HCT116 (cell line): ENCODE data around the gene FGGY.

Experiments
- FOSL1 ChIP-seq: IDR thresholded peaks from 2 replicates; pipeline ENCODE4 v1.6.1; 2012; ENCODE audit warnings: low read depth
- POLR2A ChIP-seq: IDR thresholded peaks from 2 replicates; pipeline ENCODE4 v1.7.0; 2011; ENCODE audit warnings: borderline replicate concordance; ENCODE audit not compliant: insufficient read depth, insufficient read length; ENCODE audit errors: extremely low read depth
- ZFX ChIP-seq: fragments of 450-650 bp; IDR thresholded peaks from 2 replicates; pipeline ENCODE4 v1.6.1; 2017
- TF ChIP-seq, protein P1 (sequence below), 3 experiments: fragments of 200-600 bp in 1 of 3; sonication (generic) in 1 of 3; IDR thresholded peaks in 2 of 3; conservative IDR thresholded peaks in 1 of 3; 2 replicates each; pipeline ENCODE4 v1.5.1; 2012 to 2017; ENCODE audit warnings: low read depth in 2 of 3, low read length in 2 of 3, antibody characterized with exemption in 1 of 3, borderline replicate concordance in 1 of 3, control low read depth in 1 of 3, mild to moderate bottlenecking in 1 of 3, mixed read lengths in 1 of 3, mixed run types in 1 of 3, moderate library complexity in 1 of 3; ENCODE audit not compliant: insufficient read depth in 1 of 3
- TF ChIP-seq, protein P2 (sequence below): IDR thresholded peaks from 2 replicates; pipeline ENCODE4 v1.6.1; 2012; ENCODE audit warnings: low read depth
- TF ChIP-seq, protein P3 (sequence below): IDR thresholded peaks from 2 replicates; pipeline ENCODE4 v1.6.1; 2011; ENCODE audit warnings: mild to moderate bottlenecking, low read length, moderate library complexity; ENCODE audit not compliant: insufficient replicate concordance; ENCODE audit errors: extremely low read depth

DNA sequence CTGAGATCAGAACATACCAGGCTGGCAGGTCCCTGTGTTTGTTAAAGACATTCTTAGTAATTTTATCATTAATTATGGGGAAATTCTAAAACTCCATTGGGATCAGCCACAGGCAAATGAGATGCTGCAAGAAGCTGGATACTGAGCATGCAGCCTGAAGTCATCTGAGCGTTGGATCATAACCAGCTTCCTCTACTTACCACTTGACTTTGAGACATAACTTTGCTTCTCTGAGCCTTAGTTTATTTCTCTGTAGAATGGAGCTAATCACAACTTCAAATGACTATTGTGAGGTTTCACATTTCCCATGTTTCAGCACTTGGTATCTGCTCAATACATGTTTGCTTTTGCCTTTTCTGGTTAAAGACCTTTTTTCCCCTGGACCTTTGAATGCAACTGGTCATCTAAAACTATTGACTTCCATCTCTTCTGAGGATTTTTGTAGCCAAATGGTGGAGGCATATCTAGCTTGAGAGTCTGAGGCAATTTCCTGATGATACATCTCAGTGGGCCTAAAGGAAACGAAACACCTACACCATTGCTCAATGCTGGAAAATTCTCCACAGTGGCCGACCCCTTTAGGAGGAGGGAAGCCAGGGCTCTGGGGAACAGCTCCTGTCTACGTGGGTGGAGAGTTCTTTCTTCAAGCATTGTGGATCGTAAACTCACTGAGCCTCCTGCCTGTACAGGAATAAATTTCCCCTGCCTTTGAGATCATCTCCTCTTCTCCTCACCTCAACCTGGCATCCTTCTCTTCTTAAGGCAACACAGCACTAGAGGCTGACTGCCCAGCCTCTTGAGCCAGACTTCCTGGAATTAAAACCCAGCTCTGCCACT, 408.8 kb downstream of the FGGY start:
- TF ChIP-seq, protein P1, sequence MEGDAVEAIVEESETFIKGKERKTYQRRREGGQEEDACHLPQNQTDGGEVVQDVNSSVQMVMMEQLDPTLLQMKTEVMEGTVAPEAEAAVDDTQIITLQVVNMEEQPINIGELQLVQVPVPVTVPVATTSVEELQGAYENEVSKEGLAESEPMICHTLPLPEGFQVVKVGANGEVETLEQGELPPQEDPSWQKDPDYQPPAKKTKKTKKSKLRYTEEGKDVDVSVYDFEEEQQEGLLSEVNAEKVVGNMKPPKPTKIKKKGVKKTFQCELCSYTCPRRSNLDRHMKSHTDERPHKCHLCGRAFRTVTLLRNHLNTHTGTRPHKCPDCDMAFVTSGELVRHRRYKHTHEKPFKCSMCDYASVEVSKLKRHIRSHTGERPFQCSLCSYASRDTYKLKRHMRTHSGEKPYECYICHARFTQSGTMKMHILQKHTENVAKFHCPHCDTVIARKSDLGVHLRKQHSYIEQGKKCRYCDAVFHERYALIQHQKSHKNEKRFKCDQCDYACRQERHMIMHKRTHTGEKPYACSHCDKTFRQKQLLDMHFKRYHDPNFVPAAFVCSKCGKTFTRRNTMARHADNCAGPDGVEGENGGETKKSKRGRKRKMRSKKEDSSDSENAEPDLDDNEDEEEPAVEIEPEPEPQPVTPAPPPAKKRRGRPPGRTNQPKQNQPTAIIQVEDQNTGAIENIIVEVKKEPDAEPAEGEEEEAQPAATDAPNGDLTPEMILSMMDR (IDR thresholded peaks at IDR 0.05 in 2 of 3, conservative IDR thresholded peaks at IDR 0.05 in 1 of 3; ENCODE audit: borderline replicate concordance in 1 of 3, insufficient read depth in 1 of 3, low read depth in 2 of 3, low read length in 2 of 3): no peak
- TF ChIP-seq, protein P2, sequence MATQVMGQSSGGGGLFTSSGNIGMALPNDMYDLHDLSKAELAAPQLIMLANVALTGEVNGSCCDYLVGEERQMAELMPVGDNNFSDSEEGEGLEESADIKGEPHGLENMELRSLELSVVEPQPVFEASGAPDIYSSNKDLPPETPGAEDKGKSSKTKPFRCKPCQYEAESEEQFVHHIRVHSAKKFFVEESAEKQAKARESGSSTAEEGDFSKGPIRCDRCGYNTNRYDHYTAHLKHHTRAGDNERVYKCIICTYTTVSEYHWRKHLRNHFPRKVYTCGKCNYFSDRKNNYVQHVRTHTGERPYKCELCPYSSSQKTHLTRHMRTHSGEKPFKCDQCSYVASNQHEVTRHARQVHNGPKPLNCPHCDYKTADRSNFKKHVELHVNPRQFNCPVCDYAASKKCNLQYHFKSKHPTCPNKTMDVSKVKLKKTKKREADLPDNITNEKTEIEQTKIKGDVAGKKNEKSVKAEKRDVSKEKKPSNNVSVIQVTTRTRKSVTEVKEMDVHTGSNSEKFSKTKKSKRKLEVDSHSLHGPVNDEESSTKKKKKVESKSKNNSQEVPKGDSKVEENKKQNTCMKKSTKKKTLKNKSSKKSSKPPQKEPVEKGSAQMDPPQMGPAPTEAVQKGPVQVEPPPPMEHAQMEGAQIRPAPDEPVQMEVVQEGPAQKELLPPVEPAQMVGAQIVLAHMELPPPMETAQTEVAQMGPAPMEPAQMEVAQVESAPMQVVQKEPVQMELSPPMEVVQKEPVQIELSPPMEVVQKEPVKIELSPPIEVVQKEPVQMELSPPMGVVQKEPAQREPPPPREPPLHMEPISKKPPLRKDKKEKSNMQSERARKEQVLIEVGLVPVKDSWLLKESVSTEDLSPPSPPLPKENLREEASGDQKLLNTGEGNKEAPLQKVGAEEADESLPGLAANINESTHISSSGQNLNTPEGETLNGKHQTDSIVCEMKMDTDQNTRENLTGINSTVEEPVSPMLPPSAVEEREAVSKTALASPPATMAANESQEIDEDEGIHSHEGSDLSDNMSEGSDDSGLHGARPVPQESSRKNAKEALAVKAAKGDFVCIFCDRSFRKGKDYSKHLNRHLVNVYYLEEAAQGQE: no peak
- TF ChIP-seq, protein P3, sequence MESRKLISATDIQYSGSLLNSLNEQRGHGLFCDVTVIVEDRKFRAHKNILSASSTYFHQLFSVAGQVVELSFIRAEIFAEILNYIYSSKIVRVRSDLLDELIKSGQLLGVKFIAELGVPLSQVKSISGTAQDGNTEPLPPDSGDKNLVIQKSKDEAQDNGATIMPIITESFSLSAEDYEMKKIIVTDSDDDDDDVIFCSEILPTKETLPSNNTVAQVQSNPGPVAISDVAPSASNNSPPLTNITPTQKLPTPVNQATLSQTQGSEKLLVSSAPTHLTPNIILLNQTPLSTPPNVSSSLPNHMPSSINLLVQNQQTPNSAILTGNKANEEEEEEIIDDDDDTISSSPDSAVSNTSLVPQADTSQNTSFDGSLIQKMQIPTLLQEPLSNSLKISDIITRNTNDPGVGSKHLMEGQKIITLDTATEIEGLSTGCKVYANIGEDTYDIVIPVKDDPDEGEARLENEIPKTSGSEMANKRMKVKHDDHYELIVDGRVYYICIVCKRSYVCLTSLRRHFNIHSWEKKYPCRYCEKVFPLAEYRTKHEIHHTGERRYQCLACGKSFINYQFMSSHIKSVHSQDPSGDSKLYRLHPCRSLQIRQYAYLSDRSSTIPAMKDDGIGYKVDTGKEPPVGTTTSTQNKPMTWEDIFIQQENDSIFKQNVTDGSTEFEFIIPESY: no peak
- TF ChIP-seq POLR2A (no peak), ZFX (no peak), FOSL1 (no peak)
